ENCODE data around the gene GRB14.
"Not testable (repeated sequence)": the region's sequence is repeated elsewhere in the genome, so short reads cannot be mapped to it uniquely, and the experiment has no call there.

The GRB14 gene

DNA sequence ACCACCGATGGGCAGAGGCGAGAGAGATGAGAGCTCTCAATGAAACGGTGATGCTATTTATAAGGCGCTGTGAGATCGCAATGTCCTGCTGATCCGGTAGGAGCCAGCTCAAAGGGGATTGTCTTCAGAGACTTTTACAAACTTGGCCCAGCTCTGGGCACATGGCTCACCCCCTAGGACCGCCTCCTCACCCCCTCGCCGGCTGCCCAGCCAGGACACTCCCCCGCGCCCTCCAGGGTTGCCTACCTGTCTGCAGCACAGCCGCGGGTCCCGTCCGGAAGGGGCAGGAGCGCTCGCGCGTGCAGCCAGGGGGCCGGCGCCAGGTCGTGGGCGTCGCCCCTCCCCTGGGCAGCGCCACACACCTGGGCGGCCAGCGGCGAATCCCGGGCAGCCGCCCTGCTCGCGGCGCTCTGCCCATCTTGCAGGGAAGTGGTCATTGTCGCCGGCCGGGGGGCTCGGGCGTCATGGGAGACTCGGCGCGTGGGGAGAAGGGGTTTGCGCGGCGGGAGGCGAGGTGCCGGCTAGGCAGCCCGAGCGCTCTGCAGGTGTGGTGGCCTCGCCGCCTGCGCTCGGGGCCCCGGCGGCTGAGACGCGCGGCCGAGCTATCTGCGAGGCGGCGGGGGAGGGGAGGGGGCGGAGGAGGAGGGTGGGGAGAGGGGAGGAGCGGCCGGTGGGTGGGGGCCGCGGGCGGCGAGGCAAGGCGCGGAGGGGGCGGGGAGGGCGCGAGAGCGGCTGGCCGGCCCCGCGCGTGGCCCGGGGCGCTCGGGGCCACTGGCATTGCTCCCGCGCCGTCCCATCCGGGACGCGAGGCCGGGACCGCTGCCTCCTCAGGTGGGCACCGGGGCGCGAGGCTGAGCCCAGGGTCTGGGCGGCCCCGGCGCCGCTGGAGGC, at the start of gene GRB14:
GRB14 (minus strand) TSS at position 610 of the 891 bp plus-strand sequence; CDS start at position 437, 173 bp downstream.
- DNase-seq (ENCODE audit: low read depth in 2 of 2), result no peak

DNA sequence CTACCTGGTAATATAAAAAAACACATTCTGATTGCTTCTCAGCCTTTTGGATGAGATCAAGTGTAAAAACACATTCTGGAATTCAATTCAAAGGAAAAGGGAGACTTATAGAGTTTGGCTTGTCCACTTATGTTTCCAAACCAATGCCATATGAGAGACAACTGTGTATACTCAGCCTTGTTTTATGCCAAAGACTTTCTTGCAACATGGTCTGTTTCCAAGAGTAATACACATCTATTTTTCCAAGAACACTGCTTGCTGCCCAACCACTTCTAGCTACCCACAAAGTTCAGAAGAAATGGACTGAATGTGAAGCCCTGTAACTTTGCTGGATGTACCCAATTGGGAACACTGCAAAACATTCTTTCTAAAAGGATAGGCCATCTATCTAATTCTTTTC, 48.0 kb upstream of the GRB14 start:
- DNase-seq (ENCODE audit: low read depth in 2 of 2), result no peak

DNA sequence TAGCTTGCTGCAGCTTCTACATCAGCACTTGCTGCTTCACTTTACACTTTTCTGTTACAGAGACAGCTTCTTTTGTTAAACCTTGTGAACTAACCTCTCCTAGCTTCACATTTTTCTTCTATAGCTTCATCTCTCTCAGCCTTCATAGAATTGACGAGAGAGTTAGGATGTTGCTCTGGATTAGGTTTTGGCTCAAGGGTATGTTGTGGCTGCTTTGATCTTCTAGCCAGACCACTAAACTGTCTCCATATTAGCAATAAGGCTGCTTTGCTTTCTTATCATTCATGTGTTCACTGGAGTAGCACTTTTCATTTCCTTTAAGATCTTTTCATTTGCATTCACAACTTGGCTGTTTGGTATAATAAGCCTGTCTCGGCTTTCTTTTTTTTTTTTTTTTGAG, 46.3 kb upstream of the GRB14 start:
- DNase-seq (ENCODE audit: low read depth in 2 of 2), result no peak

DNA sequence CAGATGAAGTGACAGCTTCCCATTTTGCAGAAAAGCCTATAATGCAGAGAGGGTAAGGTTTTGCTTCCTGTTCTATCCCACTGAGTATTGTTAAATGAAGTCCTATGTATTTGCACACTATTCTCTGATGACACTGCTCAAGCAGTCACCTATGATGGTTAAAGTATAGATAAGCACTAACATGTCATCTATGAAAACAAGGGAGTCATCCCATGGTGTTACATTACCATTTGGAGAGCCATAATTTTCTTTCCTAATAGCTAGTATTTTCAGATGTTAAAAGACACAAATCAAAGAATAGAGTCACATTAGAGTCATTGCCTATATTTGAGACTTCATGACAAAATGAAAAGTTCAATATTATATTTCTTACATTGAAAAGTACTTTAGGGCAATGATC, 42.8 kb upstream of the GRB14 start:
- DNase-seq (ENCODE audit: low read depth in 2 of 2), result no peak

DNA sequence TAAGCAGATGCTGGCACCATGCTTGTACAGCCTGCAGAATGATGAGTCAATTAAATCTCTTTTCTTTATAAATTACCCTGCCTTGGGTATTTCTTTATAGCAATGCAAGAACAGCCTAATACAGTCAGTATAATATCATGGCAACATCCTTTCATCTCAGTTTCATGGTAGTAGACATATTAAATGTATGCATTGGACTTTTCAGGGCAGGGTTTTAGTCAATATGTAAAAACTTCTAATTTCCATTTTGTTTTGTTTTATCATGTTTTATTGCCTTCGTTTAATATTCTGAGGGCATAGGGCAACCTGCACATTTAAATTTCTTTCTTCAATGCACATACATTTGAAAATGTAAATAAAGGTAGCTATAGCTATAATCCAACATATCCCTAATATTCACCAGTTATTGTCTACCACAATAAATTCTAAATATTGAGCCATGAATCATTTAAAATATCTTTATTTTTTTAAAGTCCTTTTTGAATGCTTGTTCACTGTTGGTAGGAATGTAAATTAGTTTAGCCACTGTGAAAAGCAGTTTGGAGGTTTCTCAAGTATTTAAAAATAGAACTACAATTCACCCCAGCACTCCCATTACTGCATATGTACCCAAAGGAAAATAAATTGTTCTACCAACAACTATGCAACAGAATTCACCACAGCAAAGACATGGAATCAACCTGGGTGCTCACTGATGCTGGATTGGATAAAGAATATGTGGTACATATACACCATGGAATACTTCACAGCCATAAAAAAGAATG, 41.8 kb upstream of the GRB14 start:
- DNase-seq (ENCODE audit: low read depth in 2 of 2), result no peak

DNA sequence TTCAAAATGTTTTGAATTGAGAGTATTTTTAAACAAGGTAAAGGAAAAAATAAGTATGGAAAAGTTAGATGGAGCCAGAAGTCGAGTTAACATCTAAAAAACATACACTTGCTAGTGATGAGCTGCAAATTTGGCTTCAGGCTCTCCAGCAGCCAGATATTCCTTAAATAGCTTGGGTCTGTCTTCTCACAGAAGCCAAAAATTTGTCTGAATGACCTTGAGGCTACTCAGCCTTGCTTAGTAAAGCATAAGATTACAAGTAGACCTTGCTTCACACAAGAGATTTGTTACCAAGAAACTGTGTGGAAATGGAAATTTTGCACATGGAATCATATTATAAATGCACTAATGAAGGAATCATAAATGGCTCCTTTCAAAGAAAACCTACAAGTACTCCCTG, 40.8 kb upstream of the GRB14 start:
- no peak for DNase-seq (ENCODE audit: low read depth in 2 of 2)

DNA sequence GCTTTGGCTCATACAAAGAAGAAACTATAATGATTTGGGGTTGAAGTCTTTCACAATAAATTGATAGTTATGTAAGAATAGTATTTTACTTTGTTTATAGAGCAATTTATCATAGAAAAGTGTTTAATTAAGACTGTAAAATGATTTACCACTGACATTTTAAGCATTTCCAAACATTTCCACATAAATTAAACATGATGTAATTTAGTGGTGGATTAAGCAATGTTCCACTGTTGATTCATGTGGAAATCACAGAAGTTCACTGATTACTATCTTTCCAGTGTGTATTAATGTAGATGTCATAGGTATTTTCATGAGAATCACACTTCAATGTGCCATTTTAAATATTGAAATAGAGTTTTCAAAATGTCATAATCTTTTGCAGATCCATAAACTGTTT, 40.1 kb upstream of the GRB14 start:
- peak in 1 of 2 experiments; percentile 24 for DNase-seq (ENCODE audit: low read depth in 2 of 2)

DNA sequence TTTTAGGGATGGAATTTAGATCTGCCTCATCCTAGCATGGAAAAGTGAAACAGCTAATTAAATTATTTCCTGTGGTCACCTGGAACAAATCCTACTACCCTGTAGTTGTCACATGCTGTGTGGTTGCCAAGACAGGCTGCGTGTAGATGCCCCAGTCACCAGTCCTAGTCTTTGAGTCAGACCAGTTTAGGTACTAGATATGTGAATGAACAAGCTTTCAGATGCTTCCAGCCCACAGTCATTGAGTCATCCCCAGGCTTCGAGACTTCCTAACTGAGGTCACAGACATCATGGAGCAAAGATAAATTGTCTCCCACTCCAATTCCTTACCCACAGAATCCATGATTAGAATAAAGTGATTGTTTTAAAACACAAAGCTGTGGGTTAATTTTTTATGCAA, 35.8 kb upstream of the GRB14 start:
- DNase-seq (ENCODE audit: low read depth in 2 of 2), result peak; percentile 31 to 32

DNA sequence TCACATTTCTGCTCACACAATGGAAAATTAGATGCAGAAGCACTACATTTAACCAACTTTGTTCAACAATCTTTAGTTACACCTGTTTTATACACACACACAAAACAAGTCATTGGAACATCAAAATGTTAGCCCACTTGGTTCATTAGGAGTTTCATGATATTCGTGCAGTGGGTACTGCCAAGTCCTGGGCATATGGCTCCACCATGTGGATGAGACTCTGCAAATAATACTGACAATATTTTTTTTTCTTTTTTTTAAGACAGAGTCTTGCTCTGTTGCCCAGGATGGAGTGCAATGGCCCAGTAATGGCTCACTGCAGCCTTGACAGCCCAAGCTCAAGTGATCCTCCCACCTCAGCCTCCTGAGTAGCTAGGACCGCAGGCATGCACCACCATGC, 34.5 kb upstream of the GRB14 start:
- DNase-seq (ENCODE audit: low read depth in 2 of 2), result no peak

DNA sequence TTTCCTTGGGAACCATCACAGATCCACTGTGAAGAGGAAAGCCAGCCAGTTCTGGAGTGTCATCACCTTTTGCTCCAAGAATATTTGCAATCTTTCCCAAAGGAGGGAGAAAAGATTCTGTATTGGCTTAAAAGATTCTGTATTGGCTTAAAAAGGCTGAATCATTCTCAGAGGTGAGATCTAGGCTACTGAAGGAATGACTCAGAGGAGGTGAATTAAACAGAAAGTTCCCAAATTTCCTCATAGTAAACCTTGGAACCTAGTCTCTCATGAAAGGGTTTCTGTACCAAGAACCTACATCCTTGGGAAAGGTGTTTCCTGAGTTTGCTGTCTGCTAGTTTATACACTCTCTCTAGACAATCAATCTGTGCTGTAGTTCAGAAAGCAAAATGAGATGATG, 34.1 kb upstream of the GRB14 start:
- DNase-seq (ENCODE audit: low read depth in 2 of 2), result no peak

DNA sequence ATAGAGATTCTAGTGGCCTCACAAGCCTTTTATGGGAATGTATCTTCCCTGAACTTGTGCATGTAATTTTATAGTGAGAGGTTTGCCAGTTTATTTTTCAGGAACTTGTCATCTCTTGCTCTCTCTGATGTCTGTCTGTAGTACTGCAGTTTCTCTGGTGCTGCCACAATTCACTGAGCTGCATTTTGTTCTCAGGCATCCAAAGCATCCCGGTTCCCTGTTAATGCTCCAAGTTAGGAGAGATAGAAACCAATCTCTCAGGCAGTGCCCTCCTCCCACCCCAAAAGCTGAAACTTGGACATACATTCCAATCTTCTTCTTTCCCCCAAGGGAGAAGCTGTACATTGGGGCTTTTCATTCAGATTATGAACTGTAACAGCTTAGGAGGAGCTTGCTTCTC, 30.1 kb upstream of the GRB14 start:
- no peak for DNase-seq (ENCODE audit: low read depth in 2 of 2)

DNA sequence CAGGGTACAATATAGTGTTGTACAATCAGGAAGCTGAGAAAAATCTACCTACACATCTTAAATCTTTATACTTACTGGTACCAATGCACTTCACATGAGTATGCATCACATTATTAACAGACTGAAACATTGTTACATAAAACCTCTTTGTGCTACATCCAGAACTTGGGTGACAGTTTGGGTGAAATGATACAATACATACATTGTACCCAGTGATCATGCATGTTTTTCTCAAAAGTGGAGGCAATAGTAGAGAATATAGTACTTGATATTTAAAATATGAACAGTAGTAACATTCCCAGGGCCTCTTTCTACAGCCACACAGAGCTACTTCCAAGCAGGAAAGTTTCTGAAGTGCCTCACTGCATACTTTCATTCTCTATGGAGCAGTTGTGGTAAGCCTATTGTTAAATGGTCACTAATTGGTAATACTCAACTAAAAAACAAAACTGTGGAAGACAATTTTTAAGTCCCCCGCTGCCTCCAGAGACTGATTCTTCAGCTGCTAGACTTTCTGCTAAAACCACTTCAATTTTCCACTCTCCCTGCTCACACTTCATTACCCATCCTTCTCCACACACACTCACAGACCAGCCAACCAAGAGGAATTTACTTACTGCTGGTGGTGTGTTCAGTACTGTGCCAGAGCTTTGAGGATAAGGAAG, 22.9 kb upstream of the GRB14 start:
- no peak for DNase-seq (ENCODE audit: low read depth in 2 of 2)

DNA sequence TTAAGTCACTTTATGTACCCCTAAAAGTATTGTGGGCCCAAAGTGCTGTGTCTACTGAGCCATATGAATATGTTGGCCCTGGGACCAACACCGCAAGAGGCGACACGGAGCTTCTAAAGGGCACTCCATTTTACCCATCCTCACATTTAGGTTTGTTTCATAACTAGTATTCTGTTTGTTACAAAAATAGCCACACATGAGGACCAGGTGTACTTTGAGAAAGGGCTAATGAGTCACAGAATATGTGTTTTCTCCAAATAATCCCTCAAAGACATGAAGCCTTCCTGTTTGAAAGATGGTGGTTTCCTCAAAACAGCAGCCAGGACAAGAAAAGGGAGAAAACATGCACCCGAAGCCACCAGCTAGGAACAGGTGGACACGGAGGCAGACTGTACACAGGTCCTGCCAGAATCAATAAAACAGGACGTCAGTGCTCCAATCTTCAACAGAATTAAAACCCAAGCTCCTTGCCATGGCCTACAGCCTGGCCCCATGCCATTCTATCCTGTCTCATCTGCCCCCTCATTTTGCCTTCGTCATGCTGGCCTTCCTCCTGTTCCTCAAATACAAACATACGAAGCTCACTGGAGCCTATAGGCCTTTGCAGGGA, 21.8 kb upstream of the GRB14 start:
- DNase-seq (ENCODE audit: low read depth in 2 of 2), result no peak

DNA sequence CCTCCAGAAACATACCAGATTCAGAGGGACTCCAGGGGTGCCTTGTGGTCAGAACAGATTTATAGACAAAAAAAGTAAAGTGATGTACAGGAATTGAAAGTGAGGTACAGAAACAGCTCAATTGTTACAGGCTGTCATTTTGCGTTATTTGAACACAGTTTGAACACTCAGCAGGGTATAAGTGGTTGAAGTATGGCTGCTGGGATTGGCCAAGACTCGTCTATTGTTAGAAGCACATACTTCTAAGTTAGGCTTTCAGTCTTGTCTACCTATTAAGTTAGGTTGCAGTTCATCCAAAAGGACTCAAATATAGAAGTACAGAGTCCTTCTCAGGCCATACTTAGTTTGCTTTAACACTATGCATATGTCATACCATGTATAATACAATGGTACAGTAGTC, 21.0 kb upstream of the GRB14 start:
- DNase-seq (ENCODE audit: low read depth in 2 of 2), result no peak

DNA sequence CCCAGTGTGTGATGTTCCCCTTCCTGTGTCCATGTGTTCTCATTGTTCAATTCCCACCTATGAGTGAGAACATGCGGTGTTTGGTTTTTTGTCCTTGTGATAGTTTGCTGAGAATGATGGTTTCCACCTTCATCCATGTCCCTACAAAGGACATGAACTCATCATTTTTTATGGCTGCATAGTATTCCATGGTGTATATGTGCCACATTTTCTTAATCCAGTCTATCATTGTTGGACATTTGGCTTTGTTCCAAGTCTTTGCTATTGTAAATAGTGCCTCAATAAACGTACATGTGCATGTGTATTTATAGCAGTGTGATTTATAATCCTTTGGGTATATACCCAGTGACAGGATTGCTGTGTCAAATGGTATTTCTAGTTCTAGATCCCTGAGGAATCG, 7.0 kb upstream of the GRB14 start:
- not testable (repeated sequence) for DNase-seq (ENCODE audit: low read depth in 2 of 2)

DNA sequence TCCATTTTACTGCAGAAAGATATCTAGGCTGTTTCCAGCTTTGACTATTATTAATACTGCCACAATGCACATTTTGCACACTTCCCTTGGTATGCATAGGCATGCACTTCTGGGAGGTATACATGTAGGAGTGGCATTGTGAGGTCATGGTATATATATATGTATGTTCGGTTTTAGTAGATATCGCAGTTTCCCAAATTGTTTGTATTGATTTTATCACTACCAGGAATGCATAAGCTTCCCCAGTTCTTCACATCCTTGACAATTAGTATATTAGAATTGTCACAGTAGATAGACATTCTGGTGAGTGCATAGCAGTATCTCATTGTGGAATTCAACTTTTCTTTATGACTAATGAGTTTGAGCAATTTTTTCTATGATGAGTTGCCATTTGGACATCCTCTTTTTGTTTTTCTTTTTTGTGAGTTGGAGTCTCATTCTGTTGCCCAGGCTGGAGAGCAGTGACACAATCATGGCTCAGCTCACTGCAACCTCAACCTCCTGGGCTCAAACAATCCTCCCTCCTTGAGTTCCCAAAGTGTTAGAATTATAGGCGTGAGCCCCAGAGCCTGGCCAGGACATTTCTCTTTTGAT, 4.2 kb upstream of the GRB14 start:
- DNase-seq (ENCODE audit: low read depth in 2 of 2), result no peak

DNA sequence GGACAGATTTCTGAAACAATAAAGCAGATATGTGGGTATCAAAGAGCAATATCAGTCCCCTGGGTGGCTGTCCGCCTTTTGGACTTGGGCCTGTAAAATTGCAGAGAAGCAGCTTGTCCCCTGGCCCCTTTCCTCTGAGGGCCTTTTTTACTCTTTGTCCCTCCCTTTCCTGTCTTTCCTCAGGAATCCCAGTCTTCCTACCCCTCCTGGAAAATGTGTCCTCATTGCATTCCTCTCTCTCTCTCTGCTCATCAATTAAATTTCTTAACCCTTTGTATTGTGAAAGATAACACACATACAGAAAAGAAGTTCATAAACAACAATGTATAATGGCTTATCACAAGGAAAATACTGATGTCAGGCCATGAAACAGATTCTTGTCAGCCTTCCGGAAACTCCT, 3.0 kb upstream of the GRB14 start:
- DNase-seq (ENCODE audit: low read depth in 2 of 2), result no peak

DNA sequence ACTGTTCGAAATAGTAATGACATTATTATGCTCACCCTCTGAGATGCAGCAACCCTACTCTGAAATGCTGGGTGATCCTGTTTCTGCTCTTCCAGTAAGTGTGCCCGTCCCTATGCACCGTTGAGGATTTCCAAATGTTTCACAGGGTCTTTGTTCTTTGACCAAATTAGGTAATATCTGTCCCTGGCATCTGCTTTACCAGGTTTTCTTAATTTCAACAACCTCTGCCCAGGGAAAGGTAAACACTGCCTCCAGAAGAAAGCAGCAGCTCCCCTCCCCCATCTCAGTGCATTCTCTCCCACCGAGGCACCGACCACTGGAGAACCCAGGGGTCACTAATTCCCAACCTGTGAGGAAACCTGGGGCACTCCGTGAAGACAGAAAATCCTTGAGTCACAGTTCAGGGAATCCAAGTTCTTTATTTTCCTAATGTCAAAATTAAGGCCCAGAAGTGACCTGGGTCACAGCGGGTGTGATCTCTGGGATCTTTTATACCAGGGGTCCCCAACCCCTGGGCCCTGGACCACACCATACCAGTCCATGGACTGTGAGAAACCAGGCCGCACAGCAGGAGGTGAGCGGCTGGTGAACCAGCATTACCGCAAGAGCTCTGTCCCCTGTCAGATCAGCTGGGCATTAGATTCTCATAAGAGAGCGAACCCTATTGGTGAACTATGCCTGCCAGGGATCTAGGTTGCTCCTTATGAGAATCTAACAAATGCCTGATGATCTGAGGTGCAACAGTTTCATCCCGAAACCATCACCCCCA, 1.2 kb upstream of the GRB14 start:
- DNase-seq (ENCODE audit: low read depth in 2 of 2), result no peak

DNA sequence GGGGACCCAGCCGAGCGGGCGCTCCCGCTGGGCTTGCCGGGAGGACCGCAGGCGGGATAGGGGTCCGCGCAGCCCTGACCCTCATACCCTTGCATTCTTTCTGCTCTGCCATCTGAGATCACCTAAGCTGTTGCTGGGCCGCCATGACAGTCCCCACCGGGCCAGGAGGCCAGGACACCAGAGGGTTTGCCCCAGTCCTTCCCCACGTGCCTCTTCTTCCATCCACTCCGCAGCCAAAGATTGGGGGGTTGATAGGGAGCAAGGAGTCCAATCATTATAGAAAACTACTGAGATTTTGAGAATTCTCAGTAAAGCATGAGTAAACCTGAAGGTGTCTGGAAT, 453 bp upstream of the GRB14 start:
- no peak for DNase-seq (ENCODE audit: low read depth in 2 of 2)

DNA sequence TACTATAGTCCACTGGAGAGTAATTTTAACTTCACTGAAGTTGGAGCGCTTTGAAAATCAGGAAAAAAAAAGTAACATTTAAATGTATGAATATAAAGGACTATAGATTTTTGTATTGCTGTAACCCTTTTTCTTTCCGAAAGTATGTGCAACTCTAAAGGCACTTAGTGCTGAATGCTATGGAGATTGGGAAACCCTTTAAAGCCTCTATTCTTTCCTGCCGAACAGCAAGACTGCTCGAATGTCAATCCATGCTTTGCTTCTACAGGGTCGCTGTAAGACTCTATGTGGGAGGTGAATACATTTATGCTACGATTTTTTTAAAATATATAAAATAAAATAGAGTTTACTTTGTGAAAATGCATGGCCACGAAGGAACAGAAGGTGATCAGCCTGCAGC, 825 bp downstream of the GRB14 start:
- DNase-seq (ENCODE audit: low read depth in 2 of 2), result no peak

DNA sequence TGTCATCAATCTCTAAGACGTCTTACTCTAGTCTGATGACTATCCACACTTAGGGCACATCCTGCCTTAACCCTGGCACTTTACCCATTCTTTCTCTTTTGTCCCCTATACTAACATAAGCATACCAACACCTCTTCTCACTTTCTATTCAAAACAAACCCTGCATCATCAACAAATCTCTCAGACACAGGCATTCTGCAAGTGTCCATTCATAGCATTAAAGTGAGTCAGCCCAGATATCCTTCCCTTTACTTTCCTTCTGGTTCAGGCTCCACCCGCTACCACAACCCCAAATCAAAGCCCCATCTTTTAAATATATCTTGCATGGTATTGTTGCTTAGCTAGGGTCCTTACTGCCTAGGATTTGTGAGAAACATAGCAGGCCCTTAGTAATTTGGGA, 3.8 kb downstream of the GRB14 start:
- DNase-seq (ENCODE audit: low read depth in 2 of 2), result no peak
